ENCODE data around the gene RASAL1.

RASAL1 gene

GRCh38 chr12:113114447-113115178, 20.9 kb downstream of the RASAL1 start:
- DNase-seq = no peak

- DNase-seq = no peak
Observed at GRCh38 chr12:113113397-113113796, 22.2 kb downstream of the RASAL1 start.

- DNase-seq = no peak
Observed at GRCh38 chr12:113112043-113112899, 23.3 kb downstream of the RASAL1 start.

- DNase-seq = no peak
Observed at GRCh38 chr12:113111247-113111646, 24.3 kb downstream of the RASAL1 start.

- no peak for DNase-seq
Observed at GRCh38 chr12:113109872-113110599, 25.5 kb downstream of the RASAL1 start.

GRCh38 chr12:113109360-113109759, 26.2 kb downstream of the RASAL1 start:
- DNase-seq = no peak

GRCh38 chr12:113108308-113108707, 27.3 kb downstream of the RASAL1 start:
- no peak for DNase-seq

- no peak for DNase-seq
Observed at GRCh38 chr12:113106361-113106760, 29.2 kb downstream of the RASAL1 start.

GRCh38 chr12:113105606-113106271, 29.8 kb downstream of the RASAL1 start:
- no peak for DNase-seq

GRCh38 chr12:113104953-113105510, 30.5 kb downstream of the RASAL1 start:
- DNase-seq = no peak

GRCh38 chr12:113103756-113104450, 31.7 kb downstream of the RASAL1 start:
- no peak for DNase-seq

- DNase-seq = no peak
Observed at GRCh38 chr12:113102811-113103210, 32.8 kb downstream of the RASAL1 start.

- DNase-seq = no peak
Observed at GRCh38 chr12:113101751-113102150, 33.8 kb downstream of the RASAL1 start.

GRCh38 chr12:113099764-113100163, 35.8 kb downstream of the RASAL1 start:
- DNase-seq = no peak

GRCh38 chr12:113099364-113099763, 36.2 kb downstream of the RASAL1 start:
- no peak for DNase-seq

GRCh38 chr12:113098441-113099028, 37.0 kb downstream of the RASAL1 start:
- peak; percentile 70 for DNase-seq

GRCh38 chr12:113097716-113098440, 37.7 kb downstream of the RASAL1 start:
- DNase-seq = no peak

GRCh38 chr12:113096675-113097461, 38.7 kb downstream of the RASAL1 start:
- DNase-seq = no peak

GRCh38 chr12:113095405-113095804, 40.2 kb downstream of the RASAL1 start:
- DNase-seq = no peak

- DNase-seq = no peak
Observed at GRCh38 chr12:113094738-113095137, 40.8 kb downstream of the RASAL1 start.
